Hematopoietic multipotent progenitor cell treated with erythropoietin and hydrocortisone succinate and interleukin-3 and kit ligand, for 8 days (in vitro differentiated cells): ENCODE results near the gene PPP4C.

Experiments used
- DNase-seq: peaks from one replicate; pipeline ENCODE4 v3.0.0-alpha.2; 2015

Gene PPP4C

GRCh38 chr16:30131869-30132475 is 56.2 kb downstream of the PPP4C start:
- no peak for DNase-seq

DNA sequence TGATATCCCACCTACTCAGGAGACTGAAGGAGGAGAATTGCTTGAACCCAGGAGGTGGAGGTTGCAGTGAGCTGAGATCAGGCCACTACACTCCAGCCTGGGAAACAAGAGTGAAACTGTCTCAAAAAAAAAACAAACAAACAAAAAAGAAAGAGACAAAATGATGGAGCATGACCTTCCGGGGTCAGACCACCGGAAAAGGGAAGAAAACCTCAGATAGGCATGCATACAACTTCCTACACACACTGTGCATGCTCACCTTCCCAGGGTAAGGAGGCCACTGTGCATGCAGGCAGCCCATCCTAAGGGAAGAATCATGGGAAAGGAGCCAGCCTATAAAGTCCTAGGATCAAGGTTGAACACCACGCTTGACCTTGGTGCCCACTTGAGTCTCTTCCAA is 56.8 kb downstream of the PPP4C start:
- DNase-seq, result no peak
